Measurements from ENCODE around the gene LNX1. TPM values are rescaled to one million over a fixed set of nuclear protein-coding genes. Genes with fewer than 3 reads are reported as not detected.

LNX1 gene
- total RNA-seq, 1 experiment from 2014 or later, result 4.2 TPM

DNA sequence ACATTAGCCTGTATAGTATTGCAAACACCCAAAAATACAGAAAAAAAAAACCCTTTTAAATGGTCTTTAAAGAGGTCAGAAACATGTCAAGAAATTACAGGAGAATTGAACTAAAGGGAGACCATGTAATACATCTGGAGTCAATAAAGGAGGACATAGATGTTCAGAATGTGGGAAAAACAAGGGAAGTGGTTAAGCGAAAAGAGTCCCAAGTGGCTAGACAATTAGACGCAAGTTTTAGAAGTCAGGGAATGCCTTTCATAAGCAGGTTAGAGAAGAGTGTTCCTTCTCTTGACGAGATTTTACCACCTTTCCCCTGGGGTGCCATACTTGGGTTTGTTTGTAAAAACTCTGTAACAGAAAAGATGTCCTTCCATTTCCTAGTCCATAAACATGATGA lies 7.8 kb downstream of the LNX1 start:
- H3K27ac Mint-ChIP-seq (ENCODE audit: unreplicated experiment), result no peak overlapping the region
- no TSS peak for BruUV-seq (replicated peaks)
- H3K4me1 Mint-ChIP-seq (ENCODE audit: low read depth, unreplicated experiment), result peaks cover 17% of the 10 kb centered on the region
- DNase-seq, result no peak
- CTCF ChIA-PET, result no interaction called here
- no peaks in the 10 kb centered on the region for H3K9me3 Mint-ChIP-seq (ENCODE audit: low read depth, unreplicated experiment)
- no peak overlapping the region for H3K4me3 Mint-ChIP-seq (ENCODE audit: low read depth, unreplicated experiment)
- no peaks in the 10 kb centered on the region for H3K36me3 Mint-ChIP-seq (ENCODE audit: insufficient read depth, unreplicated experiment)
- H3K27me3 Mint-ChIP-seq (ENCODE audit: unreplicated experiment), result no peaks in the 10 kb centered on the region
- TF ChIP-seq, protein P1, sequence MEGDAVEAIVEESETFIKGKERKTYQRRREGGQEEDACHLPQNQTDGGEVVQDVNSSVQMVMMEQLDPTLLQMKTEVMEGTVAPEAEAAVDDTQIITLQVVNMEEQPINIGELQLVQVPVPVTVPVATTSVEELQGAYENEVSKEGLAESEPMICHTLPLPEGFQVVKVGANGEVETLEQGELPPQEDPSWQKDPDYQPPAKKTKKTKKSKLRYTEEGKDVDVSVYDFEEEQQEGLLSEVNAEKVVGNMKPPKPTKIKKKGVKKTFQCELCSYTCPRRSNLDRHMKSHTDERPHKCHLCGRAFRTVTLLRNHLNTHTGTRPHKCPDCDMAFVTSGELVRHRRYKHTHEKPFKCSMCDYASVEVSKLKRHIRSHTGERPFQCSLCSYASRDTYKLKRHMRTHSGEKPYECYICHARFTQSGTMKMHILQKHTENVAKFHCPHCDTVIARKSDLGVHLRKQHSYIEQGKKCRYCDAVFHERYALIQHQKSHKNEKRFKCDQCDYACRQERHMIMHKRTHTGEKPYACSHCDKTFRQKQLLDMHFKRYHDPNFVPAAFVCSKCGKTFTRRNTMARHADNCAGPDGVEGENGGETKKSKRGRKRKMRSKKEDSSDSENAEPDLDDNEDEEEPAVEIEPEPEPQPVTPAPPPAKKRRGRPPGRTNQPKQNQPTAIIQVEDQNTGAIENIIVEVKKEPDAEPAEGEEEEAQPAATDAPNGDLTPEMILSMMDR (IDR thresholded peaks at IDR 0.05; ENCODE audit: unreplicated experiment), result no peak
- intact Hi-C loops (cut with micrococcal nuclease; ENCODE audit: unreplicated experiment), result no loop called here

DNA sequence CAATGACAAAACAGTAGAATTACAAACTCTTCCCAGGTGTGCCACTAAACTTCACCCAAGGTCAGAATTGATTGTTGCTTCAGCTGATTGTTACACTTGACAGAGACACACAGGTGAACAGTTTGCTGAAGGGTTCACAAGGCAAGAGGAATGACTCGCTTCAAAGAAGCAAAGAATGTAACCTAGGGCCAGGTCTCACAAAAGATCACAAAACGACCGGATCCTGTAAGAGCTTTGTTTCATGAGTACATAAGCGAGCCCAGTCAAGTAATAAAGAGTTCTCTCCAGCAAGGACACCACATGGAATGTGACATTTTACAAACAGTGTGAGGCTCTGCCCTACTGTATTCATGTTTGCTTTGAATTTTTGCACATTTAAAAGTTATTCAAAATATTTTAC lies 9.1 kb downstream of the LNX1 start:
- Mint-ChIP-seq H3K9me3 (ENCODE audit: low read depth, unreplicated experiment) (no peaks in the 10 kb centered on the region), H3K27ac (ENCODE audit: unreplicated experiment) (no peak overlapping the region), H3K4me3 (ENCODE audit: low read depth, unreplicated experiment) (no peak overlapping the region), H3K36me3 (ENCODE audit: insufficient read depth, unreplicated experiment) (no peaks in the 10 kb centered on the region), H3K27me3 (ENCODE audit: unreplicated experiment) (no peaks in the 10 kb centered on the region), H3K4me1 (ENCODE audit: low read depth, unreplicated experiment) (peaks cover 12% of the 10 kb centered on the region)
- TF ChIP-seq, protein P1 (IDR thresholded peaks at IDR 0.05; ENCODE audit: unreplicated experiment), result no peak
- no TSS peak for BruUV-seq (replicated peaks)
- CTCF ChIA-PET, result interaction anchor here (0.6 kb wide), 1 partner anchor 1011 kb away, joined by 3 read pairs; no protein-coding TSS in a partner anchor
- no peak for DNase-seq
- intact Hi-C loops (cut with micrococcal nuclease; ENCODE audit: unreplicated experiment), result no loop called here

DNA sequence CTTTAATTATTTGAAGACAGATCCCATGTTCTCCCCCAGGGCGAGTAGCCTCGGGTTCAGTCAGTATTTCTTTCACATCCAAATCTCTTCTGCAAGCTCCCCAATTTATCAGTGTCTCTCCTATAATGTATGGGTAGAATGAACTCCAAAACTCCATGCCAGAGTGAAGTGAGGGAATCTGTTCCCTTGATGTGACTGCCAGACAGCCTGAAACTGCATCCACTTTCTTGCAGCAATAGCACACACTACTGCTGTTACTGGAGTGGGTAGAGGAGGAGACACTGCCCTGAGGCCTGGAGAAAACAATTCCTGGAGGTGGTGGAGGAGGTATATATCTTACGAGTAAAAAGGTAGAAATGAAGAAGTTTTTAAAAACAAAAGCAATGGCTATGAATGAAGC lies 11.0 kb downstream of the LNX1 start:
- no peak for DNase-seq
- intact Hi-C loops (cut with micrococcal nuclease; ENCODE audit: unreplicated experiment), result no loop called here
- Mint-ChIP-seq H3K4me1 (ENCODE audit: low read depth, unreplicated experiment) (peaks cover 9% of the 10 kb centered on the region), H3K27ac (ENCODE audit: unreplicated experiment) (no peak overlapping the region), H3K9me3 (ENCODE audit: low read depth, unreplicated experiment) (no peaks in the 10 kb centered on the region), H3K4me3 (ENCODE audit: low read depth, unreplicated experiment) (no peak overlapping the region), H3K36me3 (ENCODE audit: insufficient read depth, unreplicated experiment) (no peaks in the 10 kb centered on the region), H3K27me3 (ENCODE audit: unreplicated experiment) (no peaks in the 10 kb centered on the region)
- CTCF ChIA-PET, result no interaction called here
- BruUV-seq (replicated peaks), result no TSS peak
- TF ChIP-seq, protein P1 (IDR thresholded peaks at IDR 0.05; ENCODE audit: unreplicated experiment), result no peak

DNA sequence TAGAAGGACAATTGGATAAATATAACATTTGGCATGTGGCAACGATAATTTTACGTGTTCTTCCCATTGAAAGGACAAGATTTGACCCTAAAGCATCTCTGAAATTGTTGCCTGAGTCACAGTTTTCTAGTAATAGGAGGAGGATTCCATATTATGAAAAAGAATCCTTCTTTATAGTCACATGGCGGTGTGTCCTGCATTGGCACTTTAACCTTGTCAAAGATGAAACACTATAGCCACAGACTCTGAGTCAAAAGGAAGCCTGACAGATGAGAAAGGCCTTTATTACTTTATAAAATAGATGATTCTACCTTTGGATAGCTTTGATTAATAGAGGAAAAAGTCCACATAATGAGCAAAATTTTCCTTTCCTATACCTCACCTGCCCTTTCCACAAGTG lies 11.5 kb downstream of the LNX1 start:
- DNase-seq, result no peak
- no peaks in the 10 kb centered on the region for H3K36me3 Mint-ChIP-seq (ENCODE audit: insufficient read depth, unreplicated experiment)

More for the DNA sequence above, 11.5 kb downstream of the LNX1 start:
- TF ChIP-seq, protein P1 (IDR thresholded peaks at IDR 0.05; ENCODE audit: unreplicated experiment), result no peak
- Mint-ChIP-seq H3K4me1 (ENCODE audit: low read depth, unreplicated experiment) (peaks cover 9% of the 10 kb centered on the region), H3K9me3 (ENCODE audit: low read depth, unreplicated experiment) (no peaks in the 10 kb centered on the region), H3K27ac (ENCODE audit: unreplicated experiment) (no peak overlapping the region), H3K27me3 (ENCODE audit: unreplicated experiment) (no peaks in the 10 kb centered on the region), H3K4me3 (ENCODE audit: low read depth, unreplicated experiment) (no peak overlapping the region)
- intact Hi-C loops (cut with micrococcal nuclease; ENCODE audit: unreplicated experiment), result no loop called here
- BruUV-seq (replicated peaks), result no TSS peak
- CTCF ChIA-PET, result no interaction called here

Data from Calu3 (cell line).